ENCODE data around the gene HDAC1.

DNA sequence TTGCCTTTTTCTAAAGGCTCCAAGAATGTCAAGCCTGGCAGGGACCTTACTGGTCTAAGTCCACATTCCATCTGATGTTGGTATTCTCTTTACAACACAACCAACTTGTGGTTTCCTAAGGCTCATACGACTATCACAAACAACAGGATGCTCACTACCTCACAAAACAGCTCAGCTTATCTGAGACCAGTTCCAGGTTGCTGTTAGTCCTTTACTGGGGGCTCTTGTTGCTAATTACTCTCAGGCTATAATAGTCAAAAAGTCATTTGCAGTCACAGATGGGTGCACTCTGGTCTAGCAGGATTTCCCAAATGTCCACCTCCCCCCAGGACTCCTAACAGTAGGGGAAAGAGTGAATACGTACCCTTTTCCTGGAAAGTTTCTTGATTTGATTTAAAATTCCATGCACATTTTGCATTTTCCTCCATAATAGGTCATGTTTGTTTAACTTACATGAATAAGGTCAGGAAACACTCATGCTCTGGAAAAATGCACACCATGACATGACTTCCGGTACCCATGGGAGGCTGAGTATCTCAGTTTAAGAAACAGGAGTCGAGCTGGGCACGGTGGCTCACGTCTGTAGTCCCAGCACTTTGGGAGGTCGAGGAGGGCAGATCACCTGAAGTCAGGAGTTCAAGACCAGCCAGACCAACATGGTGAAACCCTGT, 24.8 kb upstream of the HDAC1 start:
- TF ChIP-seq YY1 (IDR thresholded peaks at IDR 0.05; ENCODE audit: insufficient read depth, insufficient read length) (no peak), ZNF274 (IDR thresholded peaks at IDR 0.05; ENCODE audit: low read depth, low read length) (no peak)

Measured in NT2/D1 (cell line).